GM12875 (cell line): ENCODE measurements around the gene RBM6.
"Not testable (repeated sequence)": the region's sequence is repeated elsewhere in the genome, so short reads cannot be mapped to it uniquely, and the experiment has no call there.

ENCODE experiments used
- H3K4me3 ChIP-seq: one replicate; pipeline ENCODE4 v1.5.1; 2011; ENCODE audit warnings: low read depth, low read length, control low read depth
- TF ChIP-seq, protein P1 (sequence below): IDR thresholded peaks from 2 replicates; pipeline ENCODE4 v1.5.1; 2011; ENCODE audit warnings: low read depth, mild to moderate bottlenecking, control low read depth, inconsistent platforms, low read length, moderate library complexity, borderline replicate concordance; ENCODE audit not compliant: insufficient read depth

RBM6 gene

DNA sequence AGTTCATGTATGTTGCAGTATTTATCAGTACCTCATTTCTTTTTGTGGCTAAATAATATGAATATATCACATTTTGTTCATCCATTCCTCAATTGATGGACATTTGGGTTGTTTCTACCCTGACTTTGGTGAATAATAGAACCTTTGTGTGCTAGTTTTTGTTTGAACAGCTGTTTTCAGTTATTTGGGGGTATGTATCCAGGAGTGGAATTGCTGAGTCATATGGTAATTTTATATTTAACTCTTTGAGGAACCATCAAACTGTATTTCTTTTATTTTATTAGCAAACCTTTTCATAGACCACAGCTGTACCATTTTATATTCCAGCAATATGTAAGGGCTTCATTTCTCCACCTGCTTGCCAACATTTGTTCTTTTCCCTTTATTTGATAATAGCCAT, 110.4 kb downstream of the RBM6 start:
- TF ChIP-seq, protein P1, sequence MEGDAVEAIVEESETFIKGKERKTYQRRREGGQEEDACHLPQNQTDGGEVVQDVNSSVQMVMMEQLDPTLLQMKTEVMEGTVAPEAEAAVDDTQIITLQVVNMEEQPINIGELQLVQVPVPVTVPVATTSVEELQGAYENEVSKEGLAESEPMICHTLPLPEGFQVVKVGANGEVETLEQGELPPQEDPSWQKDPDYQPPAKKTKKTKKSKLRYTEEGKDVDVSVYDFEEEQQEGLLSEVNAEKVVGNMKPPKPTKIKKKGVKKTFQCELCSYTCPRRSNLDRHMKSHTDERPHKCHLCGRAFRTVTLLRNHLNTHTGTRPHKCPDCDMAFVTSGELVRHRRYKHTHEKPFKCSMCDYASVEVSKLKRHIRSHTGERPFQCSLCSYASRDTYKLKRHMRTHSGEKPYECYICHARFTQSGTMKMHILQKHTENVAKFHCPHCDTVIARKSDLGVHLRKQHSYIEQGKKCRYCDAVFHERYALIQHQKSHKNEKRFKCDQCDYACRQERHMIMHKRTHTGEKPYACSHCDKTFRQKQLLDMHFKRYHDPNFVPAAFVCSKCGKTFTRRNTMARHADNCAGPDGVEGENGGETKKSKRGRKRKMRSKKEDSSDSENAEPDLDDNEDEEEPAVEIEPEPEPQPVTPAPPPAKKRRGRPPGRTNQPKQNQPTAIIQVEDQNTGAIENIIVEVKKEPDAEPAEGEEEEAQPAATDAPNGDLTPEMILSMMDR, result no peak
- no peak overlapping the region for H3K4me3 ChIP-seq

DNA sequence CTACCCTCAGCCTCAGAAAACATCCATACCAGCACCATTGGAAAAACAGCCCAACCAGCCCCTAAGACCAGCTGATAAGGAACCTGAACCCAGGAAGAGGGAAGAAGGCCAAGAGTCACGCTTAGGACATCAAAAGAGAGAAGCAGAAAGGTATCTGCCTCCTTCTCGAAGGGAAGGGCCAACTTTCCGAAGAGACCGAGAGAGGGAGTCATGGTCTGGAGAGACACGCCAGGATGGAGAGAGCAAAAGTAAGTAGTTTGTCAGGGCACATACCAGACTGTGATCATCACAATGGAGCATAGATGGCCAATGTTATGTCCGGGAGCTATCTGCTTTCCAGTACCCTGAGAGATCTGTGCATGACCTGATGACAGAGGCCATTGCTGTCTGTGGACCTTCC, 117.8 kb downstream of the RBM6 start:
- TF ChIP-seq, protein P1, result no peak
- no peak overlapping the region for H3K4me3 ChIP-seq

DNA sequence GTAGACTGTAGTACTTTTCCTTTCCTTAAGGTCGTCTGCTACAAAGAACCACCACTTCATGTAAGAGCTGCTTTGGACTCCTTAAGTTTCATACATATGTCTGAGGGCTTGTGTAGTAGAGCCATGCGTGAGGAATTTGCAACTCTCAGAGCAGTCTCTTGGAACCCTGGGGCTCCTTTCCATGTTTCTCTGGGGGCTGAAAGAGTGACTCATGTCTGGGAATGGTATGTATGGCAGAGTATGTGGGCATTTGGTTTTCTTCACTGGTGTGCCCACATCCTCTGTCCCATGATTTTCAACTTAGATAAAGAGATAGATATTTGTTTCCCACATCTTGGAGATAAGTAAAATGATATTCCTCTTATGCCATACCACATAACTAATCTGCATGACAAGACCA, 128.2 kb downstream of the RBM6 start:
- TF ChIP-seq, protein P1, result no peak
- H3K4me3 ChIP-seq, result no peak overlapping the region

DNA sequence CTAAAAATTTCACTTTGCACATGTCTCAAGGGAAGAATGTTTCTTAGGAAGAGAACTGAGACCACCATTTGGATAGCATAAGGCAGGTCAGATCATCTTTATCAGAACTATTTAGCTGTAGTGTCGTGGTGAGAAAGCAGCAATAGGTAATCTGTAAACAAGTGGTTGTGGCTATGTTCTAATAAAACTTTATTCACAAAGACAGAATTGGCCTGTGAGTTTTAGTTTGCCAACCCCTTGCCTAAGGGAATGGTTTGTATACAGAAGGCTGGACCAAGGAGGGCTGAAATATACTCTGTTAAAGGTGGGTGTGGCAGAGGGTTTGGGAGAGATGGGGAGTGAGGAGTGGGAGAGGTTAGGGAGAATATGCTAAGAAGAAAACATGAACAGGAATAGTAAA, 138.1 kb downstream of the RBM6 start:
- H3K4me3 ChIP-seq, result no peak overlapping the region
- TF ChIP-seq, protein P1, result no peak

DNA sequence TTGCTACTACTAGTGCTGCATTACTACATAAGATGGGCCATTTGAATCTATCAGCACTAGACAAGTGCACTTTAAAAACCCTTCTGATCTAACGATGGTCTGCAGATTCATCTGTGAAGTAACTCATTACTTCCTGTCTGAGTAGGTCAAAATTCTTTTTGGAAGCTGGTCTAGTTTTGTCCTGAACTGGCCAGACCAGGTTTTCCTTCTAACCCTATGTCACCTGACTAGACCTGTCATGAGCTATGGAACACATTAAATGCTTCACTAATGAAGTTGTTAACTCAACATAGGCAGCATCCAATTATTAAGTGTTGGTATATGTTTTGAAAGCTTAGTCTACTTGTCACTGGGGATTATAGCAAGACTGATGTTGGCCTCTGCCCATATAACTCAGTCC, 138.7 kb downstream of the RBM6 start:
- TF ChIP-seq, protein P1, result no peak
- H3K4me3 ChIP-seq, result no peak overlapping the region

DNA sequence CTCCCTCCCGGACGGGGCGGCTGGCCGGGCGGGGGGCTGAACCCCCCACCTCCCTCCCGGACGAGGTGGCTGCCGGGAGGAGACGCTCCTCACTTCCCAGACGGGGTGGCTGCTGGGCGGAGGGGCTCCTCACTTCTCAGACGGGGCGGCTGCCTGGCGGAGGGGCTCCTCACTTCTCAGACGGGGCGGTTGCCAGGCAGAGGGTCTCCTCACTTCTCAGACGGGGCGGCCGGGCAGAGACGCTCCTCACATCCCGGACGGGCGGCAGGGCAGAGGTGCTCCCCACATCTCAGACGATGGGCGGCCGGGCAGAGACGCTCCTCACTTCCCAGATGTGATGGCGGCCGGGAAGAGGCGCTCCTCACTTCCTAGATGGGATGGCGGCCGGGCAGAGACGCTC, 145.0 kb downstream of the RBM6 start:
- not testable (repeated sequence) for H3K4me3 ChIP-seq

DNA sequence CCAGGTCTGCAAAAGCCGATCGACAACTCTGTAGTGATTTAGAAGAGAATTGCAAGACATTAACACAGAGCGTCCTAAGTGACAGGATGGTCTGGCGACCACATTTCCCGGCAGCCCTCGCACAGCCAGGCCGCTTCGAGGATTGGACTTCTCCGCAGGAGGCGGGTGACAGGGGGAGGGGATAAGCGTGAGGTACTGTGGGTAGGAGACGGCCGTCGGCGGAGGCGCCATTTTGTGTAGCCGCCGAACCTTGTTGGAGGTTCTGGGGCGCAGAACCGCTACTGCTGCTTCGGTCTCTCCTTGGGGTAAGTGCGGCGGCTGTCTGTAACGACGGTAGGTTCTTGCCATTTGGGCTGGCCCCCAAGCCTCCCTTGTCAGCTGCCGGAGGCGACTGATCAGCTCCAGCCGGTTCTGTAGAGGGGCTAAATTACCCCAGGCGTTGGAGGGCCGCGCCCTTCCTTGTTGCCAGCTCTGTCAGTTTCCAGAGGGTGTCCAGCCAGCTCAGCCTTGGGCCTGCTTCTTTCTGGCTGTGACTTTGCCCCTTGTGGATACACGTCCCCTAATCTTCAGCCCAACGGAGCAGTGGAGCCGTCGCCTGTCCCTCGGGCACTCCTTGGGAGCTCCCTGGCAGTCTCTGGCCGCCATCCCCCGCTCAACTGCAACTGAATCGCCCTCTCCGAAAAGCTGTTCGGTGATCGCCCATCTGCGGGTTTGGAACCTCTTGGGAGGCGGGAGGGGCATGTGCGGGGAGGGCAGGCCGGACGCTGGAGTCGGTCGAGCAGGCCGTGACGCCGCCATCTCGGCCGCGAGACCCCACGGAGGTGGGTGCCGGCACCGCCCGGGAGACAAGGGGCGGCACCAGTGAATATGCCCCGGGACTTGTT, 149.0 kb downstream of the RBM6 start, which contains the start of gene RBM5:
Gene RBM5 (plus strand): TSS at position 195 of the 884 bp plus-strand sequence. CDS start 1,516 bp downstream, outside the sequence.
- TF ChIP-seq, protein P1, result no peak
- H3K4me3 ChIP-seq, result peak within 1 kb of the TSS; percentile 78
